ENCODE measurements around the gene PLSCR1. TPM values are rescaled to one million over a fixed set of nuclear protein-coding genes. Genes with fewer than 3 reads are reported as not detected.

PLSCR1 gene
- 10 to 100 TPM; 23.8 to 34.4 (median 26.4) TPM for total RNA-seq

GRCh38 chr3:146544002-146544928 is at the start of gene PLSCR1:
Gene PLSCR1, minus strand, starts transcription at chr3:146544607. Its CDS starts 8,055 bp downstream, at chr3:146536552.
- intact Hi-C loops (cut with DNase I; ENCODE audit: low total_unique reads) = no loop called here
- H3K4me3 ChIP-seq (ENCODE audit: low read depth, poor library complexity, severe bottlenecking) = peak within 1 kb of the TSS; percentile 77
- TF ChIP-seq CTCF (IDR thresholded peaks at IDR 0.05) = no peak
- TF ChIP-seq POLR2A (IDR thresholded peaks at IDR 0.05) = no peak
- 1 to 7% methylated on average over 47 to 51 of the region's 51 CpGs for WGBS, 2 donors
- peak; percentile 95 to 98 for DNase-seq (ENCODE audit: low spot score in 2 of 2)

GRCh38 chr3:146593776-146594175 is 49.4 kb upstream of the PLSCR1 start:
- intact Hi-C loops (cut with DNase I; ENCODE audit: low total_unique reads) = no loop called here
- H3K4me3 ChIP-seq (ENCODE audit: low read depth, poor library complexity, severe bottlenecking) = no peak overlapping the region
- 83% methylated on average over 3 of the region's 3 CpGs for WGBS, 2 donors
- DNase-seq (ENCODE audit: low spot score in 2 of 2) = no peak
- no peak for TF ChIP-seq CTCF (IDR thresholded peaks at IDR 0.05)
- TF ChIP-seq POLR2A (IDR thresholded peaks at IDR 0.05) = no peak

- TF ChIP-seq POLR2A (IDR thresholded peaks at IDR 0.05) (no peak), CTCF (IDR thresholded peaks at IDR 0.05) (no peak)
- WGBS, 2 donors = 43 to 57% methylated on average over 2 of the region's 2 CpGs
- DNase-seq (ENCODE audit: low spot score in 2 of 2) = no peak
- intact Hi-C loops (cut with DNase I; ENCODE audit: low total_unique reads) = no loop called here
- no peak overlapping the region for H3K4me3 ChIP-seq (ENCODE audit: low read depth, poor library complexity, severe bottlenecking)
These were observed 46.1 kb upstream of the PLSCR1 start for GRCh38 chr3:146590521-146590920.

- WGBS, 2 donors = 5% methylated on average over 1 of the region's 1 CpG
- intact Hi-C loops (cut with DNase I; ENCODE audit: low total_unique reads) = no loop called here
- no peak for TF ChIP-seq CTCF (IDR thresholded peaks at IDR 0.05)
- no peak for TF ChIP-seq POLR2A (IDR thresholded peaks at IDR 0.05)
These were observed 45.6 kb upstream of the PLSCR1 start for GRCh38 chr3:146589899-146590508.

GRCh38 chr3:146585156-146585555 is 40.7 kb upstream of the PLSCR1 start:
- intact Hi-C loops (cut with DNase I; ENCODE audit: low total_unique reads) = no loop called here
- no peak for TF ChIP-seq POLR2A (IDR thresholded peaks at IDR 0.05)
- TF ChIP-seq CTCF (IDR thresholded peaks at IDR 0.05) = no peak
- no peak for DNase-seq (ENCODE audit: low spot score in 2 of 2)
- no peak overlapping the region for H3K4me3 ChIP-seq (ENCODE audit: low read depth, poor library complexity, severe bottlenecking)

More at GRCh38 chr3:146589899-146590508, 45.6 kb upstream of the PLSCR1 start:
- DNase-seq (ENCODE audit: low spot score in 2 of 2) = no peak
- no peak overlapping the region for H3K4me3 ChIP-seq (ENCODE audit: low read depth, poor library complexity, severe bottlenecking)
